Memory B cell (primary cell): ENCODE measurements around the gene BCAS3.
A peak's percentile ranks its signal among the peaks of the same experiment; 100 is the strongest.
"Not testable (repeated sequence)": the region's sequence is repeated elsewhere in the genome, so short reads cannot be mapped to it uniquely, and the experiment has no call there.

Source experiments
- ATAC-seq: fragments of 150-1000 bp; cut with Tn5 transposase; 2 replicates; pipeline ENCODE4 v1.10.0; 2021; ENCODE audit warnings: low read depth, mild to moderate bottlenecking, moderate library complexity
- DNase-seq, 2 donors: peaks; one replicate each; pipeline ENCODE4 v3.0.0; 2022; ENCODE audit warnings: low spot score in 2 of 2
- H3K27ac Mint-ChIP-seq: one replicate; pipeline ENCODE4 v1.8.0; 2022; ENCODE audit warnings: mild to moderate bottlenecking, moderate library complexity, mixed read lengths
- H3K27me3 Mint-ChIP-seq: one replicate; pipeline ENCODE4 v1.8.0; 2022; ENCODE audit warnings: mixed read lengths
- H3K36me3 Mint-ChIP-seq: one replicate; pipeline ENCODE4 v1.8.0; 2022; ENCODE audit warnings: mild to moderate bottlenecking, mixed read lengths
- H3K4me1 Mint-ChIP-seq: one replicate; pipeline ENCODE4 v1.8.0; 2022; ENCODE audit warnings: mixed read lengths
- H3K4me3 Mint-ChIP-seq: one replicate; pipeline ENCODE4 v1.8.0; 2022; ENCODE audit warnings: mild to moderate bottlenecking, moderate library complexity, mixed read lengths
- H3K9me3 Mint-ChIP-seq: one replicate; pipeline ENCODE4 v1.8.0; 2022; ENCODE audit warnings: mixed read lengths

BCAS3 gene

DNA sequence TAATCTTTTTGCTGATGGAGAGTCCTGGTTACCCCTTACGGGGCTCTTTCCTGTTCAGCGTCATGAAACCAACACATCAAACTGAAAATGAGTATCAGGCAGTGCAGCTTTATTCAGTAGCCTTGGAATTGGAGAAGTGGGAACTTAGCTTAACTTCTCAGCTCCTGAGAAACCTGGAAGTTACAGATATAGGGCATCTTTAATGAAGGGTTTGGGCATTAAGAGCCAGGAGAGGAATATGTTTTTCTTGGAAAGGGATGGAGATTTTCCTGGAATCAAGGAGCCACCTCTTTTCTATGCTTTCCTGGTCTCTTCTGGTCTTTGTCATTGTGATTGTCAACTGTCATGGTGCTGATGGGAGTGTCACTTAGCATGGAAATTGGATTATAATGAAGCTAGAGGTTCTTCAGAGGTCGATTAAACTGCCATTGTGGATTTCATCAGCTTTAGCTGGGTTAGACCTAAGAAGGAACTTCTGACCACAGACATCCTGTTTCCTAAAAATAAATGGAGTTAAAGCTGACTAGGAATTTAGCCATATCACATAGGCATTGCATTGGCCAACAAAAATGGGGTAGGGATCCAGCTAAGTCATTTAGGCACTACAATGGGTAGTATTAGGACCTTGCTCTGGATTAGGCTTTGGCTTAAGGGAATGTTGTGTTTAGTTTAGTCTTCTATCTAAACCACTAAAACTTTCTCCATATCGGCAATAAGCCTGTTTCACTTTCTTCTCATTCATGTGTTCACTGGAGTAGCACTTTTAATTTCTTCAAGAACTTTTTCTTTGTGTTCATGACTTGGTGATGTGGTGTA lies 186.4 kb downstream of the BCAS3 start:
- Mint-ChIP-seq H3K4me3 (no peak overlapping the region), H3K36me3 (peaks cover 2% of the 10 kb centered on the region), H3K27ac (peak overlapping the region; percentile 13), H3K9me3 (no peaks in the 10 kb centered on the region), H3K27me3 (no peaks in the 10 kb centered on the region), H3K4me1 (peaks cover 11% of the 10 kb centered on the region)
- no peak for ATAC-seq
- no peak for DNase-seq

DNA sequence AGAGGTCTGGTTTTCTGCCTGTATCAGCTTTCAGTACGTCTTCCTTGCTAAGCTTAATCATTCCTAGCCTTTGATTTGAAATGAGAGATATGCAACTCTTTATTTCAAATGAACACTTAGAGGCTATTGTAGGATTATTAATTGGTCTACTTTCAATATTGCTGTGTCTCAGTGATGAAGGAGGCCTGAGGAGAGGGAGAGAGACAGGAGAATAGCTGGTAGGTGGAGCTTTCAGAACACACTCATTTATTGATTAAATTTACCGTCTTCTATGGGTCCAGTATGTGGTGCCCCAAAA lies 187.0 kb downstream of the BCAS3 start:
- peak overlapping the region; percentile 13 for H3K27ac Mint-ChIP-seq
- peak overlapping the region; percentile 11 for H3K4me3 Mint-ChIP-seq
- H3K27me3 Mint-ChIP-seq, result no peaks in the 10 kb centered on the region
- H3K36me3 Mint-ChIP-seq, result peaks cover 5% of the 10 kb centered on the region
- ATAC-seq, result no peak
- no peaks in the 10 kb centered on the region for H3K9me3 Mint-ChIP-seq
- DNase-seq, result no peak
- peaks cover 11% of the 10 kb centered on the region for H3K4me1 Mint-ChIP-seq

DNA sequence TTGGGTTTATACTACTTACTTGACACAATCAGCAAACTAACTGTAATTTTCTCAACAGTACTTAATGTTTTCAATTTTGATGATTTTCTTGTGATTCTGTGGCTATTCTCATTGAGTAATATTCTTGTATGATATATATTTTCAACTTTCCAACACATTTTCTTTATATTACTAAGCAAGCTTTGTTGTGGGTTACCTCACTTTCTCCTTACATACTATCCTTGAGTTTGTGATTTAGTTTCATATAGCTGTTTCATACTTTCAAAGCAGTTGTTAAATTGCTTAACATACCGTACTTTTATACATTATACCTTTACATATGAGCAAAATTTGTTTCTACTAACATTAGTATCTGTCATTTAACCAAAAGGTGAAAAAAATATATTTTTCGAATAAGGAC lies 197.1 kb downstream of the BCAS3 start:
- no peak overlapping the region for H3K27ac Mint-ChIP-seq
- H3K27me3 Mint-ChIP-seq, result no peaks in the 10 kb centered on the region
- H3K36me3 Mint-ChIP-seq, result peaks cover 14% of the 10 kb centered on the region
- H3K4me3 Mint-ChIP-seq, result no peak overlapping the region
- DNase-seq (no peak), ATAC-seq (no peak)
- no peaks in the 10 kb centered on the region for H3K4me1 Mint-ChIP-seq
- H3K9me3 Mint-ChIP-seq, result no peaks in the 10 kb centered on the region

DNA sequence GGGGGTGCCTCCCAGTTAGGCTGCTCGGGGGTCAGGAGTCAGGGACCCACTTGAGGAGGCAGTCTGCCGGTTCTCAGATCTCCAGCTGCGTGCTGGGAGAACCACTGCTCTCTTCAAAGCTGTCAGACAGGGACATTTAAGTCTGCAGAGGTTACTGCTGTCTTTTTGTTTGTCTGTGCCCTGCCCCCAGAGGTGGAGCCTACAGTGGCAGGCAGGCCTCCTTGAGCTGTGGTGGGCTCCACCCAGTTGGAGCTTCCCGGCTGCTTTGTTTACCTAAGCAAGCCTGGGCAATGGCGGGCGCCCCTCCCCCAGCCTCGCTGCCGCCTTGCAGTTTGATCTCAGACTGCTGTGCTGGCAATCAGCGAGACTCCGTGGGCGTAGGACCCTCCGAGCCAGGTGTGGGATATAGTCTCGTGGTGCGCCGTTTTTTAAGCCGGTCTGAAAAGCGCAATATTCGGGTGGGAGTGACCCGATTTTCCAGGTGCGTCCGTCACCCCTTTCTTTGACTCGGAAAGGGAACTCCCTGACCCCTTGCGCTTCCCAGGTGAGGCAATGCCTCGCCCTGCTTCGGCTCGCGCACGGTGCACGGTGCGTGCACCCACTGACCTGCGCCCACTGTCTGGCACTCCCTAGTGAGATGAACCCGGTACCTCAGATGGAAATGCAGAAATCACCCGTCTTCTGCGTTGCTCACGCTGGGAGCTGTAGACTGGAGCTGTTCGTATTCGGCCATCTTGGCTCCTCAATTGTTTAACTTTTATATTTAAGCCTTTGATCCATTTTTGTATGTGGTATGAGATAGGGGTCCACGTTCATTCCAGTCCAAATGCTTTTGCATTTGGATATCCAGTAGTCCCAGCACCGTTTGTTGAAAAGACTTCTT lies 209.3 kb downstream of the BCAS3 start:
- Mint-ChIP-seq H3K4me3 (peak overlapping the region; percentile 82), H3K27ac (peak overlapping the region; percentile 77)
- H3K27me3 Mint-ChIP-seq, H3K9me3 Mint-ChIP-seq, DNase-seq, ATAC-seq, H3K4me1 Mint-ChIP-seq, H3K36me3 Mint-ChIP-seq: not testable (repeated sequence)

DNA sequence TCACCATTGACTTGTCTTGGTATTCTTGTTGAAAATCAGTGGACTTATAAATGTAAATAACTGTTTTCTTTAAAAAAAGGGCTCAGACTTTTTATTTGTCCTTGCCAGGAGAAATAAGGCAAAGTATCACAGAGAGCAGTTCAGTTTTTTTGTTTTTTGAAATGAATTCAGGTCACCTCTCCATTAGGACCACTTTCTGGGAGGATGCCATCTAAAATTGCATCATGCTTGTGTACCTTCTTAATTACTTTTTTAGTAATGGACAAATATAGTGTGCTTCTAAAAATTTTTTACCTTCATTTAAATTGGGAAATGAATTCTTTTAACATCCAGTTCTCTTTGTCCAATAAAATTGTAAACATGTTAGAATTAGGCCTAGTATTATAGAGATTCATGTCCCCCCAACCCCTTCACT lies 210.0 kb downstream of the BCAS3 start:
- Mint-ChIP-seq H3K4me3 (peak overlapping the region; percentile 82), H3K27ac (peak overlapping the region; percentile 77)
- no peak for DNase-seq

DNA sequence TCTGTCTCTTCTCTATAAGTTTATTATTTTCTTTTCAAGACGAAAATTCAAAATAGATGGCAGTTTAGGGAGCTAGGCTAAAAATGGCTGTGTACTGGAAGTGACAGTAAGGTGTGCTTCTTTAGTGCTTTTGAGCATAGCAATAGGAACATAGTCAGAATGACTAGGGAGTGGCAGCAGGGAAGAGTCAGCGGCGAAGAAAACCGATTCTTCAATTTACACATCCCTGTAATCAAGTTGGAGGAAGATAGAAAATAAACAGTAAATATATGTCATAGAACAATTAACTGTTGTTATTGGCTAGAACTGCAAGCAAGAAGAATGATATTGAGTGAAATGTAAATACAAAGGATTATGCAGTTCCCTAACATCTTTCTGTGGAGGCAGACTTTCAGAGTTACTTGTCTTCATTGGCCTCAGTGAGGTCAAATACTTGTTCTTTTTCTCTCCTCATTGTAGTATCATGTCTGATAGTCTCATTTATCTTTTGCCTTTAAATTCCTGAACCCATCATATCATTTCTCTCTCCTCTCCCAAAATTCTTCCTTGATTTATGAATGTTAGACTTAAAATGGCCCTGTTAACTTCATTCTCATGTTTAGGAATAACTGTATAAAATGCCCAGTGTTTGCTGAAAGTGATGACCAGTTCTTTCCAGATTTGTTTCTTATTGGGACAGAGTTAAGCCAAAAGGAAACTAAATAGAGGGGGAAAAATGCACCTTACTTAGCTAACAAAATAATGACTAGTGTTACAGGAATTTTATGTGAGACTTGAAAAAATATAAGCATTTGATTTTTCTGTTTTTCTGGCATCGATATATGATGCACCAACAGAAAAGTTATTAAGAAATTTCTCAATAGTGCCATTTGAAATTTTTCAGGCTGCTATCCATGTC lies 211.4 kb downstream of the BCAS3 start:
- no peaks in the 10 kb centered on the region for H3K4me1 Mint-ChIP-seq
- peaks cover 10% of the 10 kb centered on the region for H3K36me3 Mint-ChIP-seq
- ATAC-seq (no peak), DNase-seq (no peak)
- peaks cover 5% of the 10 kb centered on the region for H3K9me3 Mint-ChIP-seq
- H3K4me3 Mint-ChIP-seq, result no peak overlapping the region
- H3K27me3 Mint-ChIP-seq, result no peaks in the 10 kb centered on the region
- no peak overlapping the region for H3K27ac Mint-ChIP-seq

More for the DNA sequence above, 210.0 kb downstream of the BCAS3 start:
- Mint-ChIP-seq H3K9me3 (no peaks in the 10 kb centered on the region), H3K27me3 (no peaks in the 10 kb centered on the region), H3K36me3 (peaks cover 4% of the 10 kb centered on the region), H3K4me1 (no peaks in the 10 kb centered on the region)
- no peak for ATAC-seq

DNA sequence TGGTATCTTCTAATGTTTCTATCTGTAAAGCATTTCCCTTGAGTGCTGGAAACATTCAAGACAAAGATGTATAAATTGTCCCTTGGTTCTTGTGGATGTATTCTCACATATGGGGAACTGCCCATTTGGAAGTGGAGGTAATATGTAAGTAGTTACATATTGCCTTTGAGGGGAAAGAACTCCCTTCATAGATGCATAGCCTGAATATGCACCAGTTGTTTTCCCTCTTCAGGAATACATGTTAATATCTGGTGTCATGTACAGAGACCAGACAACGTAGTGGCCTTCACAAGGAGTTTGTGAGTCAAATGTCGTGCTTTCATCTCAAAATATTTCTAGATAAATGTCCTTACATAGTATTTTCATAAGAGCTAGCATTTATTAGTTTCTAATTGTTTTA lies 213.5 kb downstream of the BCAS3 start:
- no peak overlapping the region for H3K4me3 Mint-ChIP-seq
- no peaks in the 10 kb centered on the region for H3K27me3 Mint-ChIP-seq
- H3K9me3 Mint-ChIP-seq, result peaks cover 14% of the 10 kb centered on the region
- ATAC-seq (no peak), DNase-seq (no peak)
- no peak overlapping the region for H3K27ac Mint-ChIP-seq
- peaks cover 25% of the 10 kb centered on the region for H3K36me3 Mint-ChIP-seq
- H3K4me1 Mint-ChIP-seq, result no peaks in the 10 kb centered on the region

DNA sequence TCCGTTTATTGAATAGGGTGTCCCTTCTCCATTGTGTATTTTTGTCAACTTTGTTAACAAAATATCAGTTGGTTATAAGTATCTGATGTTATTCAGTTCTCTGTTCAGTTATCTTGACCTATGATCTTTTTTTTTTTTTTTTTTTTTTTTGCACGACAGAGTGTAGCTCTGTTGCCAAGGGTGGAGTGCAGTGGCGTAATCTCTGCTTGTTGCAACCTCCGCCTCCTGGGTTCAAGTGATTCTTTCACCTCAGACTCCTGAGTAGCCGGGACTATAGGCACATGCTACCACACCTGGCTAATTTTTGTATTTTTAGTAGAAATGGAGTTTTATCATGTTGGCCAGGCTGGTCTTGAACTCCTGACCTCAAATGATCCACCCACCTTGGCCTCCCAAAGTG lies 215.8 kb downstream of the BCAS3 start:
- no peak for ATAC-seq
- Mint-ChIP-seq H3K27ac (no peak overlapping the region), H3K4me1 (no peaks in the 10 kb centered on the region), H3K9me3 (peaks cover 26% of the 10 kb centered on the region), H3K36me3 (peaks cover 36% of the 10 kb centered on the region), H3K27me3 (no peaks in the 10 kb centered on the region), H3K4me3 (no peak overlapping the region)
- DNase-seq, result no peak

DNA sequence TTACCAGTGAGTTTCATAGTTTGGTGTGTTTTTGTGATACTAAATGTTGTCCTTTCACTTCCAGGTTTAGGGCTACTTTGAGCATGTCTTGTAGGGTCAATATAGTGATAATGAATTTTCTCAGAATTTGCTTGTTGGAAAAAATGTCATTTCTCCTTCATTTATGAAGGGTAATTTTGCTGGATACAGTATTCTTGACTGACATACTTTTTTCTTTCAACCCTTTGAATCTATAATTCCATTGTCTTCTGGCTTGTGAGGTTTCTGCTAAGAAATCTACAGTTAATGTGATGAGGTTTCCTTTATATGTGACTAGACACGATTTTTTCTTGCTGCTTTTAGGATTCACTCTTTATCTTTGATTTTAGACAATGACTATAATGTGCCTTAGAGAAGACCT lies 219.3 kb downstream of the BCAS3 start:
- peaks cover 26% of the 10 kb centered on the region for H3K9me3 Mint-ChIP-seq
- DNase-seq (no peak), ATAC-seq (no peak)
- peaks cover 3% of the 10 kb centered on the region for H3K4me1 Mint-ChIP-seq
- no peak overlapping the region for H3K4me3 Mint-ChIP-seq
- H3K27ac Mint-ChIP-seq, result no peak overlapping the region
- peaks cover 33% of the 10 kb centered on the region for H3K36me3 Mint-ChIP-seq
- H3K27me3 Mint-ChIP-seq, result no peaks in the 10 kb centered on the region

DNA sequence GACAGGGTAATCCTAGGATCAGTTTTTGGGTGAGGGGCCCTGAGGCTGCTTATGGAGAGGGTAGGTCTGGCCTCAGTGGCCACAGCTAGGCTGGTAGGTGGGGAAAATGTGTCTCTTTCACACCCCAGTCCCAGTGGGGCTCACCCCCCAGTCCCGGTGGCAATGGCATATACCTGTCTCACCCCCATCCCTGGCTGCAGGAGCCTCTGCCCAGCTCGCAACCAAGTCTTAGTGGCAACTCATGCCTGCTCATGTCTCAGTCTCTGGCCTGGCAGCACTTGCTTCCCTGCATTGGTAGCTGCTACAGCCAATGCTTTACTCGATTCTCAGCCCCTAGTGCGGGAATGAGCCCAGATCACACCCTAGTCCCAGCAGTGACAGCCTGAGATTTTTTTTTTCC lies 221.5 kb downstream of the BCAS3 start:
- Mint-ChIP-seq H3K4me3 (no peak overlapping the region), H3K36me3 (peaks cover 29% of the 10 kb centered on the region), H3K27me3 (no peaks in the 10 kb centered on the region), H3K4me1 (peaks cover 3% of the 10 kb centered on the region), H3K27ac (no peak overlapping the region), H3K9me3 (peaks cover 21% of the 10 kb centered on the region)
- DNase-seq (no peak), ATAC-seq (no peak)

DNA sequence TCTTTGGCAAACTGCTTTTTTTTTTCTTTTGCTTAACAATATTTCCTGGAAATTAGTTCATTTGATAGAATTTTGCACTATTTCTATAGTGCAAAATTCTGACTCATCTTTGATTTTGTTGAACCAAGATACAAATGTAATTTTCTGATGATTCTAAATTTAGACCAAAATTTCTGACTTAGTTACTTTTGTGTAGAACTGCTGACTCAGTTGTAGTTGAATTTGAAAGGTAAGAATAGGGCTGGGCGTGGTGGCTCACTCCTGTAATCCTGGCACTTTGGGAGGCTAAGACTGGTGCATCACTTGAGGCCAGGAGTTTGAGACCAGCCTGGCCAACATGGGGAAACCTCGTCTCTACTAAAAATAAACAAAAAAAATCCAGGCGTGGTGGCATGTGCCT lies 223.0 kb downstream of the BCAS3 start:
- Mint-ChIP-seq H3K4me3 (no peak overlapping the region), H3K9me3 (peaks cover 12% of the 10 kb centered on the region), H3K4me1 (peaks cover 3% of the 10 kb centered on the region), H3K27me3 (no peaks in the 10 kb centered on the region), H3K36me3 (peaks cover 19% of the 10 kb centered on the region), H3K27ac (no peak overlapping the region)
- ATAC-seq, result no peak
- DNase-seq, result no peak

DNA sequence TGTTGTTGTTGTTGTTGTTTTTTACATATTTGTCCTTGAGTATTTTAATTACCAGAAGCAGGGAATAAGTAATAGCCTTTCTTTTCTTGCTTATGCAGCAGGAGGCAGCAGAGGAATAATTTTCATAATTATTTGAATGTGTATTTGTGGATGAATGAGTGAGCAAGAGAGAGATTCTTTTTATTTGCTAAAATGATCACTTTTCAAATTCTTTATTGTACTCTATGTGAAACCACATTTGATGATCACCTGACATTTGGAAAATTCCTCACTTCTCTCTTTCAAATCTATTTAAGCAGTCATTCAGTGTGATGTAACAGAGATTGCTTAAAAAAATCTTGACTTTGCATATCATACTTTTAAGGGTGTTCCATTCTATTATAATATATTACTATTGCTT lies 223.6 kb downstream of the BCAS3 start:
- no peaks in the 10 kb centered on the region for H3K27me3 Mint-ChIP-seq
- peaks cover 12% of the 10 kb centered on the region for H3K9me3 Mint-ChIP-seq
- peaks cover 3% of the 10 kb centered on the region for H3K4me1 Mint-ChIP-seq
- DNase-seq (no peak), ATAC-seq (no peak)
- H3K4me3 Mint-ChIP-seq, result no peak overlapping the region
- H3K36me3 Mint-ChIP-seq, result peaks cover 19% of the 10 kb centered on the region
- no peak overlapping the region for H3K27ac Mint-ChIP-seq

DNA sequence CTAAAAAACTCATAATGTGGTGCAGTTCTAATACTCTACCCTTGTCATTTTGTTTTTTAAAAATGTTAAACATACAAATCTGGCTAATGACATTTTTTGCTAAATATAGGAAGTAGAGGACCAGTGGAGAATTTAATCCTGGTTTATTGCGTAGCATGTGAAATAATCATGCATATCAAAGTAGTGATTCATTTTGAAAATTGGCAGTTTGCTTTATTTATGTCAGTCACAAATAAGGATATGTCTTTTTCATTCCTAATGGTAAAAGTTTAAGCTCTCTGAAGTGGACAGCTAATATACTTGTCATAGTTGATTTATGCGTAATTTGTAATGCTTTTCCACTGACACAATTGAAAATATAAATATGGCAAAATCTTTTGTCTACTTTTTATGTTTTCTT lies 224.2 kb downstream of the BCAS3 start:
- Mint-ChIP-seq H3K27me3 (no peaks in the 10 kb centered on the region), H3K27ac (no peak overlapping the region), H3K9me3 (peaks cover 9% of the 10 kb centered on the region), H3K4me3 (no peak overlapping the region), H3K4me1 (peaks cover 3% of the 10 kb centered on the region), H3K36me3 (peaks cover 18% of the 10 kb centered on the region)
- no peak for DNase-seq
- no peak for ATAC-seq

DNA sequence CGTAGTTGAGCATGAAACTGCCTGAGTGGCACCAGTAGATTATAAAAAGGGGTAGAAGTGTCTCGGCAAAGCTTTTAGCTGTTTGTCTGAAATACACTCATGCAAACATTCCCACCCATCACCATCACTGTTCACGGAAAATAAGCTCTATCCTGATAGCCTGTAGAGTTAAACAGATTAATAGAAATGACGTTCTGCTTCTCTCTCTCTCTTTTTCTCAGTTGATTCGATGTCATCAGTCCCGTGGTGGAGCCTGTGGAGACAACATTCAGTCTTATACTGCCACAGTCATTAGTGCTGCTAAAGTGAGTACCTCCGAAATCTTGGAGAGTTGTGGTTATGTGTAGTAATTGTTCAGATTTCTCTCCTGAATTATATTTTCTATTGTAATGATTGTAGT lies 224.7 kb downstream of the BCAS3 start:
- no peak for ATAC-seq

More for the DNA sequence above, 224.7 kb downstream of the BCAS3 start:
- no peaks in the 10 kb centered on the region for H3K27me3 Mint-ChIP-seq
- peaks cover 3% of the 10 kb centered on the region for H3K4me1 Mint-ChIP-seq
- no peak overlapping the region for H3K4me3 Mint-ChIP-seq
- DNase-seq, result no peak
- H3K9me3 Mint-ChIP-seq, result peaks cover 5% of the 10 kb centered on the region
- H3K27ac Mint-ChIP-seq, result no peak overlapping the region
- H3K36me3 Mint-ChIP-seq, result peaks cover 17% of the 10 kb centered on the region
